OCI-LY7 (cell line): Measurements from ENCODE around the gene PCDHGA1. TPM values are rescaled to one million over a fixed set of nuclear protein-coding genes. Genes with fewer than 3 reads are reported as not detected.

Experiments used
- BruUV-seq: library from RNA; stranded (reverse); fragments of 400-500 nt; replicated peaks from 2 replicates; lab custom pipeline; 2021; lab: Mats Ljungman, UMichigan
- CTCF ChIA-PET: fragments of 300-600 bp; sonication (Branson Sonifier 250); formaldehyde crosslinking; loops from one replicate; lab custom pipeline; 2022; ENCODE audit warnings: antibody characterized with exemption; ENCODE audit not compliant: unreplicated experiment; lab: Charles Lee
- POLR2A ChIA-PET: fragments of 300-600 bp; sonication (Branson Sonifier 250); formaldehyde crosslinking; loops from one replicate; lab custom pipeline; 2022; ENCODE audit warnings: antibody characterized with exemption; lab: Charles Lee
- DNase-seq: peaks from one replicate; pipeline ENCODE4 v3.0.0-alpha.2; 2015; ENCODE audit warnings: low spot score
- H2AFZ ChIP-seq: fragments of 200-600 bp; sonication (generic), shearing (Covaris generic); 2 replicates; pipeline ENCODE4 v1.6.1; 2014; ENCODE audit warnings: mild to moderate bottlenecking, antibody characterized with exemption, low read length, moderate library complexity
- H3K27ac ChIP-seq: fragments of 200-600 bp; sonication (generic); 2 replicates; pipeline ENCODE4 v1.5.1; 2014; ENCODE audit warnings: mixed run types, low read depth, mild to moderate bottlenecking, moderate library complexity, low read length, inconsistent platforms; ENCODE audit not compliant: poor library complexity, severe bottlenecking
- H3K36me3 ChIP-seq: fragments of 200-600 bp; sonication (generic); 2 replicates; pipeline ENCODE4 v1.6.1; 2014; ENCODE audit warnings: mild to moderate bottlenecking, antibody characterized with exemption, low read length, moderate library complexity, mixed read lengths; ENCODE audit not compliant: insufficient read depth
- H3K4me1 ChIP-seq: fragments of 200-600 bp; sonication (generic); 2 replicates; pipeline ENCODE4 v1.5.1; 2014; ENCODE audit warnings: mild to moderate bottlenecking, low read length; ENCODE audit not compliant: insufficient read depth, poor library complexity, severe bottlenecking
- H3K4me2 ChIP-seq: fragments of 200-600 bp; sonication (generic); 2 replicates; pipeline ENCODE4 v1.6.1; 2014; ENCODE audit warnings: mild to moderate bottlenecking, low read length
- H3K4me3 ChIP-seq: fragments of 200-600 bp; sonication (generic); 2 replicates; pipeline ENCODE4 v1.5.1; 2014; ENCODE audit warnings: mild to moderate bottlenecking, low read depth, low read length; ENCODE audit not compliant: poor library complexity, severe bottlenecking
- H3K79me2 ChIP-seq: fragments of 200-600 bp; sonication (generic); 2 replicates; pipeline ENCODE4 v1.6.1; 2016; ENCODE audit warnings: low read depth, mild to moderate bottlenecking, low read length, moderate library complexity, mixed read lengths; ENCODE audit not compliant: insufficient read depth
- H3K9me2 ChIP-seq: fragments of 200-600 bp; sonication (generic); 2 replicates; pipeline ENCODE4 v1.6.1; 2016; ENCODE audit warnings: mild to moderate bottlenecking, low read length, mixed read lengths; ENCODE audit not compliant: insufficient read depth
- H3K9me3 ChIP-seq: fragments of 200-600 bp; sonication (generic); 2 replicates; pipeline ENCODE4 v1.6.1; 2014; ENCODE audit warnings: mild to moderate bottlenecking, mixed run types, low read length, mixed read lengths
- H4K20me1 ChIP-seq: fragments of 200-600 bp; sonication (generic); 2 replicates; pipeline ENCODE4 v1.6.1; 2014; ENCODE audit warnings: mild to moderate bottlenecking, antibody characterized with exemption, low read length, moderate library complexity, mixed read lengths; ENCODE audit not compliant: insufficient read depth
- EZH2phosphoT487 ChIP-seq: fragments of 200-600 bp; sonication (generic); IDR thresholded peaks from 2 replicates; pipeline ENCODE4 v1.6.1; 2018; ENCODE audit warnings: low read depth, borderline replicate concordance, mild to moderate bottlenecking, mixed run types, antibody characterized with exemption, low read length, moderate library complexity, mixed read lengths
- intact Hi-C: fragments of 100-400 bp; cut with micrococcal nuclease; formaldehyde crosslinking; loops from one replicate; pipeline ENCODE4 v1.10.0; 2022; ENCODE audit not compliant: unreplicated experiment
- total RNA-seq, 2 experiments: library from RNA; depleted of rRNA in 1 of 2; stranded (reverse); fragments of >200 nt in 1 of 2; shearing (Covaris generic) in 1 of 2; gene quantifications; 2 replicates each; pipeline ENCODE4 v1.2.3, GENCODE V29; 2014 to 2022
- TF ChIP-seq, protein P1 (sequence below): fragments of 200-600 bp; sonication (generic); conservative IDR thresholded peaks from 2 replicates; pipeline ENCODE4 v1.5.1; 2014; ENCODE audit warnings: mild to moderate bottlenecking, antibody characterized with exemption, low read length, moderate library complexity, mixed read lengths

PCDHGA1 gene
- total RNA-seq, 2 experiments from 2014 or later = 1.3 to 1.9 TPM

GRCh38 chr5:141477815-141478214, 147.5 kb downstream of the PCDHGA1 start:
- Histone ChIP-seq H4K20me1 (no peaks in the 10 kb centered on the region), H3K4me2 (peak overlapping the region; percentile 84), H3K27ac (no peak overlapping the region), H3K36me3 (peaks cover 24% of the 10 kb centered on the region; the same call in 1 of the 2 replicates), H3K9me2 (no peaks in the 10 kb centered on the region), H3K4me1 (peaks cover 70% of the 10 kb centered on the region), H3K79me2 (peaks cover 62% of the 10 kb centered on the region), H3K9me3 (no peaks in the 10 kb centered on the region), H3K4me3 (peak overlapping the region; percentile 79), H2AFZ (no peak overlapping the region)
- ChIA-PET POLR2A (interaction anchor here (0.6 to 8.0 kb wide), 8 partner anchors 19 to 317 kb away, joined by 3 to 108 read pairs (median 6); no protein-coding TSS in a partner anchor), CTCF (interaction anchor here (1.0 to 1.7 kb wide), 3 partner anchors 11 to 36 kb away, joined by 3 to 7 read pairs (median 3); partner anchors contain the start of gene PCDHGC5)
- TF ChIP-seq EZH2phosphoT487 = no peak
- TF ChIP-seq, protein P1, sequence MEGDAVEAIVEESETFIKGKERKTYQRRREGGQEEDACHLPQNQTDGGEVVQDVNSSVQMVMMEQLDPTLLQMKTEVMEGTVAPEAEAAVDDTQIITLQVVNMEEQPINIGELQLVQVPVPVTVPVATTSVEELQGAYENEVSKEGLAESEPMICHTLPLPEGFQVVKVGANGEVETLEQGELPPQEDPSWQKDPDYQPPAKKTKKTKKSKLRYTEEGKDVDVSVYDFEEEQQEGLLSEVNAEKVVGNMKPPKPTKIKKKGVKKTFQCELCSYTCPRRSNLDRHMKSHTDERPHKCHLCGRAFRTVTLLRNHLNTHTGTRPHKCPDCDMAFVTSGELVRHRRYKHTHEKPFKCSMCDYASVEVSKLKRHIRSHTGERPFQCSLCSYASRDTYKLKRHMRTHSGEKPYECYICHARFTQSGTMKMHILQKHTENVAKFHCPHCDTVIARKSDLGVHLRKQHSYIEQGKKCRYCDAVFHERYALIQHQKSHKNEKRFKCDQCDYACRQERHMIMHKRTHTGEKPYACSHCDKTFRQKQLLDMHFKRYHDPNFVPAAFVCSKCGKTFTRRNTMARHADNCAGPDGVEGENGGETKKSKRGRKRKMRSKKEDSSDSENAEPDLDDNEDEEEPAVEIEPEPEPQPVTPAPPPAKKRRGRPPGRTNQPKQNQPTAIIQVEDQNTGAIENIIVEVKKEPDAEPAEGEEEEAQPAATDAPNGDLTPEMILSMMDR = no peak
- BruUV-seq = no TSS peak
- intact Hi-C loops = loop anchor here (5.0 kb wide), 1 partner anchor 116 kb away; the partner anchor contains the start of gene PCDHGA5
- DNase-seq = no peak

- Histone ChIP-seq H3K79me2 (peaks cover 68% of the 10 kb centered on the region), H3K4me3 (peak overlapping the region; percentile 79), H3K27ac (peak overlapping the region; percentile 4), H3K36me3 (peaks cover 24% of the 10 kb centered on the region; the same call in 1 of the 2 replicates), H2AFZ (no peak overlapping the region), H3K4me2 (peak overlapping the region; percentile 84), H3K4me1 (peaks cover 76% of the 10 kb centered on the region), H3K9me2 (no peaks in the 10 kb centered on the region), H4K20me1 (no peaks in the 10 kb centered on the region), H3K9me3 (no peaks in the 10 kb centered on the region)
- intact Hi-C loops = loop anchor here (5.0 kb wide), 1 partner anchor 116 kb away; the partner anchor contains the start of gene PCDHGA5
- CTCF ChIA-PET = interaction anchor here (0.5 to 1.7 kb wide), 9 partner anchors 10 to 520 kb away, joined by 3 to 7 read pairs (median 3); partner anchors contain the start of gene PCDHGC5
- POLR2A ChIA-PET = interaction anchor here (0.6 to 8.0 kb wide), 14 partner anchors 19 to 318 kb away, joined by 3 to 108 read pairs (median 4); partner anchors contain the start of gene PCDHGA12
- no peak for TF ChIP-seq EZH2phosphoT487
- TF ChIP-seq, protein P1 = 0 out of 2 replicates have a peak, but pooled peaks have one; percentile 23
- BruUV-seq = no TSS peak
- DNase-seq = no peak
These were observed 148.1 kb downstream of the PCDHGA1 start for GRCh38 chr5:141478321-141478945.
